NT2/D1 (cell line): ENCODE results near the gene EXOC7.

Experiments used
- SUZ12 ChIP-seq: IDR thresholded peaks from 2 replicates; pipeline ENCODE4 v1.6.1; 2011; ENCODE audit not compliant: insufficient read length, insufficient read depth; ENCODE audit errors: extremely low read depth
- YY1 ChIP-seq: IDR thresholded peaks from 2 replicates; pipeline ENCODE4 v1.6.1; 2011; ENCODE audit not compliant: insufficient read length, insufficient read depth
- ZNF274 ChIP-seq: IDR thresholded peaks from 2 replicates; pipeline ENCODE4 v1.6.1; 2011; ENCODE audit warnings: mild to moderate bottlenecking, low read depth, low read length

DNA sequence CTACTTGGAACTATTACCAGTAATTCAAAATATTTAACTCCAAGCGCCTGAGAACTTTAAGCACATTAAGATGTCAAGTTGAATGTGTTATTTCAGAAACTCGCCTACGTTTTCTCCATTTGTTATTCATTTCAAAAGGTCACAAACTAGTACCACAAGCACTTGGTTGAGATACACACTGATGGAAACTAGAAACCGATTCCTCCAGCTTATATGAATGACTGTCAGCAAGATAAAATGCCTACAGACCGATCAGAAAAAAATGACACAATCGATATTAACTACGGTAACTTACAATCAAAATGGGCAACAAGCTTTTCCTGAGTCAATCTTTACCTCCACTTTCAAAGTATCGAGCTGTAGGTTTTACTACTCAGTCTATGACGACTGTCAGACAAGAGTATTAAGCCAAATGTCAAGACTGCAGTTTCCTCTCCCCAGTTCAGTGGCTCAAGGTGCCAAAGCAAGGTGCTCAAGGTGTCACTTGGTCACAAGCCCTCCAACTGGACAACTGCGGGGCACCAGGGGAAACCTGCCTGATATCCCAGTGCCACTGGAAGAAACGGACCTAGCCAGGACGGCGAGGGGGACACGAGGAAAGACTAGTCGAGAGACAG lies 31.9 kb downstream of the EXOC7 start:
- TF ChIP-seq ZNF274: no peak
- no peak for TF ChIP-seq YY1
- TF ChIP-seq SUZ12: no peak
